ENCODE data around the gene PPM1D.

- TF ChIP-seq CTCF (IDR thresholded peaks at IDR 0.05) (no peak), EZH2 (IDR thresholded peaks at IDR 0.05; ENCODE audit: borderline replicate concordance, insufficient read depth, low read depth, low read length, poor library complexity, severe bottlenecking) (no peak)
These were observed 76.0 kb downstream of the PPM1D start for GRCh38 chr17:60675997-60676396.
